C4-2B (cell line): ENCODE measurements around the gene NAV3.

Source experiments
- CTCF ChIP-seq: fragments of 450-650 bp; conservative IDR thresholded peaks from 2 replicates; pipeline ENCODE4 v1.5.1; 2017; ENCODE audit warnings: mild to moderate bottlenecking
- ZFX ChIP-seq: fragments of 450-650 bp; IDR thresholded peaks from 2 replicates; pipeline ENCODE4 v1.6.1; 2017

- TF ChIP-seq CTCF, result no peak
- TF ChIP-seq ZFX, result no peak
Observed at GRCh38 chr12:78240827-78241226, 410.1 kb downstream of the NAV3 start.
